Body of pancreas (tissue), 4 donors: ENCODE results near the gene NUF2. TPM values are rescaled to one million over a fixed set of nuclear protein-coding genes. Genes with fewer than 3 reads are reported as not detected.

Source experiments
- ATAC-seq: fragments of 150-250 bp; one replicate; pipeline ENCODE4 v1.9.1; 2016
- DNase-seq, 4 donors: peaks; one replicate each; pipeline ENCODE4 v3.0.0-alpha.2; 2019
- H3K27ac ChIP-seq, 4 donors: fragments of 200-600 bp; sonication (generic); 1 replicate in 3 of 4; 2 replicates in 1 of 4; pipeline versions ENCODE4 v1.5.1 to v1.6.1; 2016 to 2019; ENCODE audit warnings: mild to moderate bottlenecking in 1 of 4, mixed read lengths in 1 of 4, moderate library complexity in 1 of 4
- H3K27me3 ChIP-seq, 2 donors: fragments of 200-600 bp; sonication (generic); one replicate each; pipeline ENCODE4 v1.6.0; 2016; ENCODE audit warnings: mild to moderate bottlenecking in 1 of 2
- H3K36me3 ChIP-seq, 2 donors: fragments of 200-600 bp; sonication (generic); replicated peaks in 1 of 2; 2 replicates each; pipeline ENCODE4 v1.5.1; 2016; ENCODE audit warnings: low read depth in 2 of 2; ENCODE audit not compliant: insufficient read depth in 1 of 2
- H3K4me1 ChIP-seq: fragments of 200-600 bp; sonication (generic); one replicate; pipeline ENCODE4 v1.6.0; 2016
- H3K4me3 ChIP-seq, 2 donors: fragments of 200-600 bp; sonication (generic); 1 replicate in 1 of 2; 2 replicates in 1 of 2; pipeline ENCODE4 v1.5.1; 2016 to 2019
- H3K9me3 ChIP-seq, 3 donors: fragments of 200-600 bp; sonication (generic); 1 replicate in 2 of 3; 2 replicates in 1 of 3; pipeline ENCODE4 v1.5.1; 2016
- CTCF ChIP-seq, 7 experiments: fragments of 450-650 bp in 4 of 7; fragments of 200-600 bp in 3 of 7; sonication (generic) in 3 of 7; IDR thresholded peaks; one replicate each; pipeline ENCODE4 v1.5.1; 2016 to 2019; ENCODE audit warnings: antibody characterized with exemption in 7 of 7
- POLR2A ChIP-seq, 3 donors: fragments of 450-650 bp; IDR thresholded peaks; one replicate each; pipeline ENCODE4 v1.6.1; 2016; ENCODE audit warnings: antibody characterized with exemption in 3 of 3, mild to moderate bottlenecking in 2 of 3
- WGBS, 2 donors: methylation state at CpG; one replicate each; pipeline ENCODE4 v1.1.5; 2017; 5-methylcytosine and 5-hydroxymethylcytosine counted together
- intact Hi-C: fragments of 100-400 bp; cut with DNase I; formaldehyde crosslinking; loops from one replicate; pipeline ENCODE4 v1.15.1; 2023
- total RNA-seq, 2 donors: library from RNA; depleted of rRNA; stranded (reverse); fragments of >200 nt; gene quantifications; one replicate each; pipeline ENCODE4 v1.1.0, GENCODE V29; 2016

Gene NUF2
- total RNA-seq, 2 donors from 2014 or later: 0.66 TPM; not detected in 1

GRCh38 chr1:163397451-163398200 lies 75.9 kb downstream of the NUF2 start:
- TF ChIP-seq POLR2A (IDR thresholded peaks at IDR 0.05): no peak
- no peak for TF ChIP-seq CTCF (IDR thresholded peaks at IDR 0.05)
- ATAC-seq: no peak
- no peak for DNase-seq
- no peaks in the 10 kb centered on the region for H3K9me3 ChIP-seq
- H3K27me3 ChIP-seq: no peaks in the 10 kb centered on the region
- H3K27ac ChIP-seq: no peak overlapping the region
- H3K4me3 ChIP-seq: no peak overlapping the region
- WGBS, 2 donors: 53 to 63% methylated on average over 4 of the region's 4 CpGs
- H3K36me3 ChIP-seq: no peaks in the 10 kb centered on the region
- H3K4me1 ChIP-seq: no peaks in the 10 kb centered on the region
- intact Hi-C loops: no loop called here

GRCh38 chr1:163399001-163399400 lies 77.2 kb downstream of the NUF2 start:
- TF ChIP-seq CTCF (IDR thresholded peaks at IDR 0.05): no peak
- TF ChIP-seq POLR2A (IDR thresholded peaks at IDR 0.05): no peak
- ATAC-seq (no peak), DNase-seq (no peak)
- intact Hi-C loops: no loop called here
- no peaks in the 10 kb centered on the region for H3K27me3 ChIP-seq
- no peaks in the 10 kb centered on the region for H3K9me3 ChIP-seq
- H3K27ac ChIP-seq: no peak overlapping the region
- H3K36me3 ChIP-seq: no peaks in the 10 kb centered on the region
- no peaks in the 10 kb centered on the region for H3K4me1 ChIP-seq
- H3K4me3 ChIP-seq: no peak overlapping the region
- 66 to 76% methylated on average over 5 of the region's 5 CpGs for WGBS, 2 donors

- WGBS, 2 donors: 46 to 54% methylated on average over 9 of the region's 9 CpGs
- no peak for DNase-seq
- intact Hi-C loops: no loop called here
- Histone ChIP-seq H3K36me3 (no peaks in the 10 kb centered on the region), H3K27me3 (no peaks in the 10 kb centered on the region), H3K9me3 (no peaks in the 10 kb centered on the region), H3K27ac (no peak overlapping the region), H3K4me1 (no peaks in the 10 kb centered on the region), H3K4me3 (no peak overlapping the region)
- no peak for ATAC-seq
- TF ChIP-seq CTCF (IDR thresholded peaks at IDR 0.05): no peak
- TF ChIP-seq POLR2A (IDR thresholded peaks at IDR 0.05): no peak
Observed at GRCh38 chr1:163399976-163400601, 78.3 kb downstream of the NUF2 start.

- H3K27me3 ChIP-seq: no peaks in the 10 kb centered on the region
- DNase-seq (no peak), ATAC-seq (no peak)
- no peak overlapping the region for H3K4me3 ChIP-seq
- TF ChIP-seq CTCF (IDR thresholded peaks at IDR 0.05) (no peak), POLR2A (IDR thresholded peaks at IDR 0.05) (no peak)
- H3K36me3 ChIP-seq: no peaks in the 10 kb centered on the region
- H3K27ac ChIP-seq: no peak overlapping the region
- intact Hi-C loops: no loop called here
- no peaks in the 10 kb centered on the region for H3K9me3 ChIP-seq
- WGBS, 2 donors: 57 to 59% methylated on average over 3 of the region's 3 CpGs
- H3K4me1 ChIP-seq: no peaks in the 10 kb centered on the region
Observed at GRCh38 chr1:163401211-163401610, 79.5 kb downstream of the NUF2 start.

Other genes starting within 250 kb of the NUF2 start
- gene RGS5, start 119.0 kb upstream of the NUF2 start, total RNA-seq: 10 to 100 TPM; 17.8 to 25.7 TPM